Measurements from ENCODE around the gene GPM6B. TPM values are rescaled to one million over a fixed set of nuclear protein-coding genes. Genes with fewer than 3 reads are reported as not detected.

GPM6B gene
- polyA plus RNA-seq, 1 donor from 2014 or later, result 205 TPM

GRCh38 chrX:13750204-13750603 lies 66.7 kb downstream of the GPM6B start:
- Histone ChIP-seq H3K9me2 (ENCODE audit: insufficient read depth, low read length) (no peaks in the 10 kb centered on the region), H3K79me2 (replicated peaks; ENCODE audit: insufficient read depth, low read length) (no peaks in the 10 kb centered on the region), H4K20me1 (ENCODE audit: insufficient read depth) (no peaks in the 10 kb centered on the region), H3F3A (ENCODE audit: insufficient read depth, low read length, poor library complexity, severe bottlenecking) (no peaks in the 10 kb centered on the region), H3K9ac (ENCODE audit: low read length) (no peak overlapping the region), H3K4me3 (ENCODE audit: low read length) (no peak overlapping the region), H3K4me2 (ENCODE audit: low read length) (no peak overlapping the region), H3K9me3 (ENCODE audit: low read length) (no peaks in the 10 kb centered on the region), H2AFZ (ENCODE audit: low read depth, low read length) (no peak overlapping the region), H3K36me3 (ENCODE audit: insufficient read depth, low read length) (no peaks in the 10 kb centered on the region), H3K27ac (ENCODE audit: low read length) (no peak overlapping the region), H3K27me3 (ENCODE audit: insufficient read depth, low read depth, low read length) (no peaks in the 10 kb centered on the region)
- TF ChIP-seq POLR2AphosphoS5 (IDR thresholded peaks at IDR 0.05), result no peak
- peak; percentile 72 for TF ChIP-seq RAD21 (conservative IDR thresholded peaks at IDR 0.05)
- peak; percentile 70 for TF ChIP-seq CTCF (IDR thresholded peaks at IDR 0.05; ENCODE audit: poor library complexity, severe bottlenecking)
- TF ChIP-seq REST (IDR thresholded peaks at IDR 0.05; ENCODE audit: borderline replicate concordance), result no peak
- TF ChIP-seq SMC3 (conservative IDR thresholded peaks at IDR 0.05; ENCODE audit: poor library complexity), result peak; percentile 82
- no peak for TF ChIP-seq MXI1 (conservative IDR thresholded peaks at IDR 0.05; ENCODE audit: poor library complexity, severe bottlenecking)

- H3K9ac ChIP-seq (ENCODE audit: low read length), result no peak overlapping the region
- H3K27ac ChIP-seq (ENCODE audit: low read length), result no peak overlapping the region
- H3K9me3 ChIP-seq (ENCODE audit: low read length), result no peaks in the 10 kb centered on the region
- H3K36me3 ChIP-seq (ENCODE audit: insufficient read depth, low read length), result no peaks in the 10 kb centered on the region
- H3K79me2 ChIP-seq (replicated peaks; ENCODE audit: insufficient read depth, low read length), result no peaks in the 10 kb centered on the region
- no peaks in the 10 kb centered on the region for H4K20me1 ChIP-seq (ENCODE audit: insufficient read depth)
- H3F3A ChIP-seq (ENCODE audit: insufficient read depth, low read length, poor library complexity, severe bottlenecking), result no peaks in the 10 kb centered on the region
- no peak for TF ChIP-seq SMC3 (conservative IDR thresholded peaks at IDR 0.05; ENCODE audit: poor library complexity)
- no peak for TF ChIP-seq EZH2 (IDR thresholded peaks at IDR 0.05; ENCODE audit: borderline replicate concordance, insufficient read depth, low read length, poor library complexity, severe bottlenecking)
- no peak for TF ChIP-seq CTCF (IDR thresholded peaks at IDR 0.05; ENCODE audit: poor library complexity, severe bottlenecking)
- no peak for TF ChIP-seq POLR2AphosphoS5 (IDR thresholded peaks at IDR 0.05)
- no peak for TF ChIP-seq EP300 (conservative IDR thresholded peaks at IDR 0.05; ENCODE audit: poor library complexity, severe bottlenecking)
- TF ChIP-seq REST (IDR thresholded peaks at IDR 0.05; ENCODE audit: borderline replicate concordance), result no peak
- TF ChIP-seq TAF1 (IDR thresholded peaks at IDR 0.05; ENCODE audit: low read depth), result no peak
- no peak for TF ChIP-seq RAD21 (conservative IDR thresholded peaks at IDR 0.05)
- no peak for TF ChIP-seq MXI1 (conservative IDR thresholded peaks at IDR 0.05; ENCODE audit: poor library complexity, severe bottlenecking)
- H3K9me2 ChIP-seq (ENCODE audit: insufficient read depth, low read length), result no peaks in the 10 kb centered on the region
- no peaks in the 10 kb centered on the region for H3K27me3 ChIP-seq (ENCODE audit: insufficient read depth, low read depth, low read length)
- no peak overlapping the region for H3K4me3 ChIP-seq (ENCODE audit: low read length)
- no peak overlapping the region for H3K4me2 ChIP-seq (ENCODE audit: low read length)
- H2AFZ ChIP-seq (ENCODE audit: low read depth, low read length), result no peak overlapping the region
Measured at GRCh38 chrX:13748486-13748885, 68.4 kb downstream of the GPM6B start.
